ENCODE results near the gene LYPLA2. TPM values are rescaled to one million over a fixed set of nuclear protein-coding genes. Genes with fewer than 3 reads are reported as not detected.
"Not testable (repeated sequence)": the region's sequence is repeated elsewhere in the genome, so short reads cannot be mapped to it uniquely, and the experiment has no call there.

The LYPLA2 gene
- total RNA-seq, 1 donor from 2014 or later, result 63.2 TPM

- no peak for DNase-seq (ENCODE audit: low spot score)
Measured at GRCh38 chr1:23779826-23780371, 11.0 kb upstream of the LYPLA2 start.

GRCh38 chr1:23783141-23783540 lies 7.8 kb upstream of the LYPLA2 start:
- DNase-seq (ENCODE audit: low spot score), result not testable (repeated sequence)

GRCh38 chr1:23784846-23785245 lies 6.1 kb upstream of the LYPLA2 start:
- DNase-seq (ENCODE audit: low spot score), result no peak

- DNase-seq (ENCODE audit: low spot score), result no peak
Measured at GRCh38 chr1:23787701-23788100, 3.2 kb upstream of the LYPLA2 start.

- no peak for DNase-seq (ENCODE audit: low spot score)
Measured at GRCh38 chr1:23788695-23789094, 2.2 kb upstream of the LYPLA2 start.

GRCh38 chr1:23791516-23792047 lies 637 bp downstream of the LYPLA2 start:
- DNase-seq (ENCODE audit: low spot score), result no peak

GRCh38 chr1:23792151-23792945 lies 1.4 kb downstream of the LYPLA2 start:
- DNase-seq (ENCODE audit: low spot score), result no peak

- DNase-seq (ENCODE audit: low spot score), result peak; percentile 70
Measured at GRCh38 chr1:23793018-23793781, 2.3 kb downstream of the LYPLA2 start.

GRCh38 chr1:23793861-23794731 lies 3.2 kb downstream of the LYPLA2 start:
- DNase-seq (ENCODE audit: low spot score), result no peak

GRCh38 chr1:23794732-23795182 lies 3.8 kb downstream of the LYPLA2 start:
- DNase-seq (ENCODE audit: low spot score), result not testable (repeated sequence)

GRCh38 chr1:23795676-23796465 lies 4.9 kb downstream of the LYPLA2 start:
- no peak for DNase-seq (ENCODE audit: low spot score)

GRCh38 chr1:23796466-23797271 lies 5.7 kb downstream of the LYPLA2 start:
- DNase-seq (ENCODE audit: low spot score), result peak; percentile 30

- DNase-seq (ENCODE audit: low spot score), result no peak
Measured at GRCh38 chr1:23797478-23798448, 6.8 kb downstream of the LYPLA2 start.

- peak; percentile 59 for DNase-seq (ENCODE audit: low spot score)
Measured at GRCh38 chr1:23798662-23799142, 7.8 kb downstream of the LYPLA2 start.

- no peak for DNase-seq (ENCODE audit: low spot score)
Measured at GRCh38 chr1:23799255-23799569, 8.3 kb downstream of the LYPLA2 start.

- DNase-seq (ENCODE audit: low spot score), result peak; percentile 88
Measured at GRCh38 chr1:23799570-23800399, 8.8 kb downstream of the LYPLA2 start.

All from mucosa of gallbladder (tissue), 1 donor.